HUES48 (cell line): ENCODE results near the gene C1QTNF9B.
"Not testable (repeated sequence)": the region's sequence is repeated elsewhere in the genome, so short reads cannot be mapped to it uniquely, and the experiment has no call there.

Source experiments
- H3K27ac ChIP-seq: one replicate; pipeline ENCODE4 v1.7.0; 2013; ENCODE audit warnings: low read depth, low read length, inconsistent platforms
- H3K27me3 ChIP-seq: 2 replicates; pipeline ENCODE4 v1.6.1; 2013; ENCODE audit warnings: mild to moderate bottlenecking, low read length; ENCODE audit not compliant: control insufficient read depth, insufficient read depth
- H3K36me3 ChIP-seq: 2 replicates; pipeline ENCODE4 v1.6.1; 2013; ENCODE audit warnings: low read length; ENCODE audit not compliant: control insufficient read depth, insufficient read depth
- H3K4me1 ChIP-seq: 2 replicates; pipeline ENCODE4 v1.6.1; 2013; ENCODE audit warnings: mild to moderate bottlenecking, low read length; ENCODE audit not compliant: control insufficient read depth, insufficient read depth
- H3K4me3 ChIP-seq: 2 replicates; pipeline ENCODE4 v1.5.1; 2013; ENCODE audit warnings: mild to moderate bottlenecking, low read depth, low read length
- H3K9ac ChIP-seq: 2 replicates; pipeline ENCODE4 v1.6.1; 2013; ENCODE audit warnings: mild to moderate bottlenecking, low read depth, low read length, moderate library complexity
- H3K9me3 ChIP-seq: 2 replicates; pipeline ENCODE4 v1.6.1; 2013; ENCODE audit warnings: low read length; ENCODE audit not compliant: control insufficient read depth, insufficient read depth

C1QTNF9B gene

GRCh38 chr13:23894746-23895145 lies 2.6 kb downstream of the C1QTNF9B start:
- not testable (repeated sequence) for H3K27ac ChIP-seq, H3K4me1 ChIP-seq, H3K4me3 ChIP-seq, H3K27me3 ChIP-seq, H3K36me3 ChIP-seq, H3K9me3 ChIP-seq, H3K9ac ChIP-seq

- H3K9me3 ChIP-seq, H3K27ac ChIP-seq, H3K36me3 ChIP-seq, H3K4me3 ChIP-seq, H3K9ac ChIP-seq, H3K27me3 ChIP-seq, H3K4me1 ChIP-seq: not testable (repeated sequence)
Observed at GRCh38 chr13:23893791-23894190, 3.5 kb downstream of the C1QTNF9B start.

- H3K9ac ChIP-seq = no peak overlapping the region
- peaks cover 6% of the 10 kb centered on the region for H3K36me3 ChIP-seq
- H3K9me3 ChIP-seq = no peaks in the 10 kb centered on the region
- no peaks in the 10 kb centered on the region for H3K27me3 ChIP-seq
- peaks cover 9% of the 10 kb centered on the region for H3K4me1 ChIP-seq
- no peak overlapping the region for H3K27ac ChIP-seq
- H3K4me3 ChIP-seq = peak overlapping the region; percentile 82
Observed at GRCh38 chr13:23889615-23890607, 7.4 kb downstream of the C1QTNF9B start.

- Histone ChIP-seq H3K9me3 (no peaks in the 10 kb centered on the region), H3K27me3 (no peaks in the 10 kb centered on the region), H3K4me3 (peak within 1 kb of the TSS; percentile 82), H3K27ac (peak within 1 kb of the TSS; percentile 92), H3K4me1 (peaks cover 9% of the 10 kb centered on the region), H3K36me3 (peaks cover 11% of the 10 kb centered on the region), H3K9ac (peak within 1 kb of the TSS; percentile 54)
Observed at GRCh38 chr13:23888658-23889614, 8.4 kb downstream of the C1QTNF9B start, which contains the start of gene MIPEP. TSS of gene MIPEP (minus strand) at chr13:23889400. CDS start at chr13:23889320, 80 bp downstream.

DNA sequence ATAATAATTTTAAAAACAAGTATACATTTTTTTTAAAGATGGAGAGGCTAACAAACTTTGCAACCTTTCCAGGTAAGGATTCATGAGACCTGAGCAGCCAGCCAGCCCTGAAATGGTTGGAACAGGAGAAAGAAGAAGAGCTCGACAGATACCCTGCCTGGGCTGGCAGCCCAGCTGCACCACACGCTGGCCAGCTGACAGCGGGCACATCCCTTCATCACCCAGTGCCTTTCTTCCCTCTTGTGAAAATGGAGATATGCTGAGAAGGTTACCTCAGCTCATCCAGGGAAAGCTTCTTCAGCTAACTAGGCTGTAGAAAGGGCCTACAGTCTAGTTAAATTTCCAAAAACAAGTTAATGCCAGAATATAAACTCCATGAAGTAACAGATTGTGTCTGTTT lies 12.9 kb downstream of the C1QTNF9B start:
- H3K27ac ChIP-seq, H3K9me3 ChIP-seq, H3K4me1 ChIP-seq, H3K9ac ChIP-seq, H3K27me3 ChIP-seq, H3K4me3 ChIP-seq: not testable (repeated sequence)
- H3K36me3 ChIP-seq = peaks cover 15% of the 10 kb centered on the region

DNA sequence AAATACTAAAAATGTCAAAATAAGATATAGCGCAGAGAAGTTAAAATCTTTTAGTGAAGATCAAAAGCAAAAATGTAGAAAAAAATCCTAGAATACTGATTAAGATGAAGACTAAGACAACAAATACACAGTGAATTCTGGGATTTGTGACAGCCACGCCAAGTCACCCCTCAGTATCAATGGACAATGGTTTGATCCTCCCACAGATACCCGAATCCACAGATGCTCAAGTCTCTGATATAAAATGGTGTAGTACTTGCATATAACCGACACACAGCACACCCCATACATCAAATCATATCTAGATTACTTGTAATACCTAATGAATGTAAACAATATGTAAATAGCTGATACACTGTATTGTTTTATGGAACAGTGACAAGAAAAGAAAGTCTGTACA lies 14.0 kb downstream of the C1QTNF9B start:
- H3K27ac ChIP-seq = no peak overlapping the region
- peaks cover 4% of the 10 kb centered on the region for H3K4me1 ChIP-seq
- H3K27me3 ChIP-seq = no peaks in the 10 kb centered on the region
- H3K9me3 ChIP-seq = no peaks in the 10 kb centered on the region
- H3K36me3 ChIP-seq = peaks cover 20% of the 10 kb centered on the region
- H3K4me3 ChIP-seq = no peak overlapping the region
- H3K9ac ChIP-seq = no peak overlapping the region

DNA sequence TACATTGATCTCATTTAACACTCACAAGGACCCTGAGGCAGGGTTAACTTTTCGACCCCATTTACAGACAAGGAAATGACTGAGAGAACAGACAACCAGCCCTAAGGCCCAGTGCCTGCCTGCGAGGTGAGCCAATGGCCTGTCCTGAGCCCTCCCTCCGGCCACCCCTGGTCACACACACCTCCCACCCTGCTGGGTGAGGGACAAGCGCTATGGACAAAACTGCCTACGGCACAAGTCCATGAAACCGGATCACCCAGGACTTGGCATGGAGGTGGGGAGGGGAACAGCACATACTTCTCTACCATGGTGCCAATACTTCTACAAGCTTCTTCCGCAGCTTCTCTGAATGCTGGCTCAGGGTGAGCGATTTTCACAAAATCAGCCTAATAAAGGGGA lies 15.9 kb downstream of the C1QTNF9B start:
- not testable (repeated sequence) for H3K27ac ChIP-seq, H3K9ac ChIP-seq, H3K9me3 ChIP-seq, H3K4me3 ChIP-seq, H3K27me3 ChIP-seq, H3K4me1 ChIP-seq
- H3K36me3 ChIP-seq = peaks cover 20% of the 10 kb centered on the region

GRCh38 chr13:23880493-23881401 lies 16.6 kb downstream of the C1QTNF9B start:
- not testable (repeated sequence) for H3K9ac ChIP-seq, H3K4me1 ChIP-seq, H3K9me3 ChIP-seq, H3K27ac ChIP-seq, H3K4me3 ChIP-seq, H3K27me3 ChIP-seq
- peaks cover 20% of the 10 kb centered on the region for H3K36me3 ChIP-seq

- Histone ChIP-seq H3K27ac (no peak overlapping the region), H3K9me3 (no peaks in the 10 kb centered on the region), H3K4me3 (no peak overlapping the region), H3K4me1 (no peaks in the 10 kb centered on the region), H3K27me3 (no peaks in the 10 kb centered on the region), H3K36me3 (peaks cover 5% of the 10 kb centered on the region; the same call in 1 of the 2 replicates), H3K9ac (no peak overlapping the region)
Observed at GRCh38 chr13:23877286-23877685, 20.0 kb downstream of the C1QTNF9B start.

DNA sequence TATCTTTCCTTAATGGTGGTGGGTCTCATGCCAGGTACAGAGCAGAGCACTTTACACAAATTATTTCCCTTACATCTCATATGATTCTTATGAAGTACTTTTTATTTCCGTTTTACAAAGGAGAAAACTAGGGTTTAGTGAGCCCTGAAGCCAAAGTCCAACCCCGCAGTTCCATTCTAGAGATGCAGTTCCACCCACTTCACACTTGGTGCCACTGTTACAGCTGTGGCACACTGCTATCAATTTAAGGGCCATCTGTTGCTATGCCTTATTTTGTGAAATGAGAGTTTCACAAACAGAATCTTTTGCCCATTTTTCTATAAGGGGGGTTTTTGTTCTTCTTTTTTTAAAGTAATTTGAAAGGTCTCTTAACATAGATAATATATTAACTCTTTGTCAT lies 21.0 kb downstream of the C1QTNF9B start:
- Histone ChIP-seq H3K9ac (no peak overlapping the region), H3K36me3 (peaks cover 5% of the 10 kb centered on the region; the same call in 1 of the 2 replicates), H3K27ac (no peak overlapping the region), H3K27me3 (no peaks in the 10 kb centered on the region), H3K9me3 (no peaks in the 10 kb centered on the region), H3K4me3 (no peak overlapping the region), H3K4me1 (no peaks in the 10 kb centered on the region)
